K562 (cell line): ENCODE measurements around the gene GDF2. TPM values are rescaled to one million over a fixed set of nuclear protein-coding genes. Genes with fewer than 3 reads are reported as not detected.

Experiments used
- ESRRA ChIP-seq: fragments of 450-650 bp; IDR thresholded peaks from 2 replicates; pipeline ENCODE4 v1.6.1; 2014; ENCODE audit warnings: low read depth, mild to moderate bottlenecking, moderate library complexity, borderline replicate concordance
- EWSR1 ChIP-seq: fragments of 450-650 bp; IDR thresholded peaks from 2 replicates; pipeline ENCODE4 v1.6.1; 2018; ENCODE audit warnings: borderline replicate concordance, mild to moderate bottlenecking, low read depth, moderate library complexity; ENCODE audit not compliant: partially characterized antibody
- MTA3 ChIP-seq: fragments of 450-650 bp; formaldehyde crosslinking; IDR thresholded peaks from 2 replicates; pipeline ENCODE4 v1.6.1; 2017; ENCODE audit warnings: mild to moderate bottlenecking, borderline replicate concordance
- NR1H2 ChIP-seq: sonication (generic); formaldehyde crosslinking; IDR thresholded peaks from 2 replicates; pipeline ENCODE4 v1.4.0; 2020; ENCODE audit warnings: mild to moderate bottlenecking, missing genetic modification reagents
- PPARD ChIP-seq: fragments of 250-450 bp; sonication (Bioruptor Pico); IDR thresholded peaks from 2 replicates; pipeline ENCODE4 v1.8.0; 2022; ENCODE audit warnings: inconsistent platforms, mild to moderate bottlenecking, moderate library complexity
- RNF2 ChIP-seq: sonication (generic); IDR thresholded peaks from 2 replicates; pipeline ENCODE4 v1.6.1; 2016
- SRF ChIP-seq, 2 experiments: fragments of 250-450, 450-650 bp in 1 of 2; sonication (Bioruptor Pico) in 1 of 2; sonication (generic) in 1 of 2; formaldehyde crosslinking; IDR thresholded peaks; 2 replicates each; pipeline versions ENCODE4 v1.5.0 to v1.5.1; 2020 to 2022; ENCODE audit warnings: mild to moderate bottlenecking in 1 of 2, missing genetic modification reagents in 1 of 2
- SRSF1 ChIP-seq: fragments of 200-400 bp; formaldehyde crosslinking; IDR thresholded peaks from 2 replicates; pipeline ENCODE4 v1.6.1; 2017; ENCODE audit warnings: mild to moderate bottlenecking, low read depth, low read length, moderate library complexity
- USF2 ChIP-seq: sonication (generic); formaldehyde crosslinking; IDR thresholded peaks from 2 replicates; pipeline ENCODE4 v1.5.0; 2020; ENCODE audit warnings: missing genetic modification reagents
- ZNF197 ChIP-seq: fragments of 200-800 bp; sonication (Bioruptor generic); IDR thresholded peaks from 2 replicates; pipeline ENCODE4 v1.6.1; 2016; ENCODE audit warnings: low read depth, missing genetic modification characterization, missing compliant biosample characterization
- ZNF609 ChIP-seq: sonication (generic); formaldehyde crosslinking; IDR thresholded peaks from 2 replicates; pipeline ENCODE4 v1.8.1; 2023; ENCODE audit warnings: missing genetic modification reagents, mild to moderate bottlenecking, borderline replicate concordance
- polyA plus RNA-seq, 8 experiments: library from polyadenylated mRNA; depleted of rRNA in 4 of 8; stranded (reverse) in 5 of 8; unstranded in 3 of 8; fragments of >200 nt; fragmentation: Nextera tagmentation in 2 of 8; fragmentation: Illumina TruSeq in 1 of 8; extraction: Ambion mirVana in 2 of 8; extraction: Trizol in 1 of 8; gene quantifications; 2 replicates each; pipeline versions ENCODE4 v1.2.1 to v1.2.3, GENCODE V29; 2011 to 2014; ENCODE audit warnings: inconsistent platforms in 1 of 8, missing spikeins in 1 of 8
- total RNA-seq, 7 experiments: library from RNA; depleted of rRNA in 6 of 7; stranded (reverse); fragments of >200 nt in 6 of 7; fragmentation: Illumina TruSeq in 2 of 7; extraction: Trizol in 2 of 7; gene quantifications; 2 replicates each; pipeline versions ENCODE4 v1.2.1 to v1.2.3, GENCODE V29; 2011 to 2021; ENCODE audit warnings: low replicate concordance in 1 of 7

Gene GDF2
- total and polyA plus RNA-seq, 9 of the 15 experiments (the other 6 are each of a cell fraction or from before 2014, with no cell fraction given) = 0.08 to 0.58 (median 0.27) TPM; not detected in 2

GRCh38 chr10:47285381-47286115, 36.7 kb upstream of the GDF2 start (continued):
- TF ChIP-seq ZNF609 (CRISPR knock-in tag) = no peak
- TF ChIP-seq SRF (CRISPR knock-in tag; IDR thresholded peaks at IDR 0.05) = no peak
- no peak for TF ChIP-seq EWSR1
- TF ChIP-seq NR1H2 (CRISPR knock-in tag) = no peak
- TF ChIP-seq ZNF197 = no peak
- TF ChIP-seq MTA3 = no peak
- no peak for TF ChIP-seq SRSF1
- no peak for TF ChIP-seq PPARD (CRISPR knock-in tag)
- no peak for TF ChIP-seq USF2 (CRISPR knock-in tag)
- TF ChIP-seq RNF2 = no peak
- no peak for TF ChIP-seq ESRRA
